Nasal cavity respiratory epithelium epithelial cell of viscerocranial mucosa (primary cell): ENCODE results near the gene RMND5B. TPM values are rescaled to one million over a fixed set of nuclear protein-coding genes. Genes with fewer than 3 reads are reported as not detected.

ENCODE experiments used
- total RNA-seq: library from RNA; depleted of rRNA; stranded (reverse); fragments of >200 nt; gene quantifications from 2 replicates; pipeline ENCODE4 v1.2.3, GENCODE V29; 2014

Gene RMND5B, protein sequence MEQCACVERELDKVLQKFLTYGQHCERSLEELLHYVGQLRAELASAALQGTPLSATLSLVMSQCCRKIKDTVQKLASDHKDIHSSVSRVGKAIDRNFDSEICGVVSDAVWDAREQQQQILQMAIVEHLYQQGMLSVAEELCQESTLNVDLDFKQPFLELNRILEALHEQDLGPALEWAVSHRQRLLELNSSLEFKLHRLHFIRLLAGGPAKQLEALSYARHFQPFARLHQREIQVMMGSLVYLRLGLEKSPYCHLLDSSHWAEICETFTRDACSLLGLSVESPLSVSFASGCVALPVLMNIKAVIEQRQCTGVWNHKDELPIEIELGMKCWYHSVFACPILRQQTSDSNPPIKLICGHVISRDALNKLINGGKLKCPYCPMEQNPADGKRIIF
- total RNA-seq, result 36.4 and 43.7 TPM in 2 replicates

GRCh38 chr5:178130576-178131445 is at the start of gene RMND5B:
Gene RMND5B (plus strand): TSS chr5:178131014. CDS start chr5:178138120, 7,106 bp downstream.

GRCh38 chr5:178113141-178113787 is 17.6 kb upstream of the RMND5B start, which contains the start of gene N4BP3:
Gene N4BP3 (plus strand): TSS chr5:178113532. CDS start chr5:178119584, 6,052 bp downstream.

DNA sequence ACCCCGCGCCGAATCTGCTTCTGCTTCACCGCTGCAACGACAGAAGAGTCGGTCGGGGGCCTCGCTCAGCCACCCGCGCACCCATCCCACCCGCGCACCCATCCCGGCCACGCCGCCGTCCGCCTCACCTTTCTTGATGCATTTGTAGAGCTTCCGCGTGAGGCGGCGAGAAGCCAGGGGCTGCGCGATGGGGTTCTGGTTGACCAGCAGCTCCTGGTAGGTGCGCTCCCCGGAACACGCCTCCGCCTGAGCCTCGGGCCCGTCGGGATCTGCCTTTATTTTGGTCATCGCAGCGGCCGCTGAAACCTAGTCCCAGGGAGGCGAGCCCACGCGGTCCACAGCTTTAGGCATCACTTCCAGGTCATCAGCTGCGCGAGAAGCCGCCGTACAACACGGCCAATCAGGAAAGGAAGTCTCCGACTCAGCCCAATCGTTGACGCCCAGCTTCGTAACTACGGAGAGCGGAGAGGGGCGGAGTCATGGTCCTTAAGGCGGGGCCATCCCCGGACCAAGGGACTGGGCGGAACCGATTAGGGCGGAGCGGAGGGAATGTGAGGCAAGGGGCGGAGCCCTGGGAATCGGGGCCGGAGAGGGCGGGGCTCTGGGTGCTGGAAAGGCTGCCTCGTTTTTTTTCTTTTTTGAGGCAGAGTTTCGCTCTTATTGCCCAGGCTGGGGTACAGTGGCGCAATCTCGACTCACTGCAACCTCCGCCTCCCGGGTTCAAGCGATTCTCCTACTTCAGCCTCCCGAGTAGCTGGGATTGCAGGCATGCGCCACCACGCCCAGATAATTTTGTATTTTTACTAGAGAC is 22.9 kb downstream of the RMND5B start, which contains the start of gene NHP2:
Gene NHP2 (minus strand): TSS at position 356 of the 811 bp plus-strand sequence. CDS start 68 bp downstream, at position 288.

DNA sequence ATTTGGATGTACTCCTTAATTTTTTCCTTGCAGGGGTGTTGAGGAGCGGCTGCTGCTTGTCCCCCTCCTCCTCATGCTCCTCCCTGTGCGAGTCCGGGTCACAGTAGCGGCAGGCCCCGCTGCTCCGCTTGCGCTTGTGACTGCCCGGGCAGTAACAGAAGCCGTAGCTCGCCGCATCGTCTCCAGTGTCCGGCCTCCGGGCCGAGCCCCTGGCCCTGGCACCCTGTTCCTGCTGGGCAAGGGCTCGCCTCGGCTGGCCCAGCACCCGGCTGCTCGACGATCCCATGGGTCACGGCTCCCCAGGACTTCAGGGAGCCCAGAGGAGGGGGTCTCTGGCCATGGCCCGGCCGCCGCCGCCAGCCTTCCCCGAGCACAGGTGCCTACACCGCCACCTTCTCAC is 56.2 kb downstream of the RMND5B start, which contains the start of gene GMCL2:
Gene GMCL2 (minus strand): TSS at position 358 of the 400 bp plus-strand sequence. CDS start 72 bp downstream, at position 286.

Other genes with a start within 250 kb of the RMND5B start
- not detected in 2 replicates for gene PROP1, start 134.8 kb upstream of the RMND5B start, total RNA-seq
- gene N4BP3, start 17.5 kb upstream of the RMND5B start, total RNA-seq, result 5.8 TPM in 2 replicates
- gene NHP2, start 22.9 kb downstream of the RMND5B start, total RNA-seq, result 114 and 144 TPM in 2 replicates
- not detected in 2 replicates for gene GMCL2, start 56.4 kb downstream of the RMND5B start, total RNA-seq
- 64.9 and 71.9 TPM in 2 replicates for gene HNRNPAB, start 73.5 kb downstream of the RMND5B start, total RNA-seq
- 24.6 and 29.6 TPM in 2 replicates for gene PHYKPL, start 101.8 kb downstream of the RMND5B start, total RNA-seq